22Rv1 (cell line): ENCODE measurements around the gene FRMD7.

Experiments
- CTCF ChIP-seq: fragments of 450-650 bp; IDR thresholded peaks from 2 replicates; pipeline ENCODE4 v1.5.1; 2017; ENCODE audit warnings: mild to moderate bottlenecking
- ZFX ChIP-seq: fragments of 450-650 bp; IDR thresholded peaks from 2 replicates; pipeline ENCODE4 v1.6.1; 2017; ENCODE audit warnings: antibody characterized with exemption, borderline replicate concordance

- TF ChIP-seq CTCF, result no peak
- TF ChIP-seq ZFX, result no peak
Measured at GRCh38 chrX:132165651-132166050, 37.8 kb upstream of the FRMD7 start.
